ENCODE data around the gene ICAM2. TPM values are rescaled to one million over a fixed set of nuclear protein-coding genes. Genes with fewer than 3 reads are reported as not detected.

The ICAM2 gene
- total and polyA plus RNA-seq, 2 donors from 2014 or later: 38.8 to 55.8 TPM

GRCh38 chr17:64006361-64007088, 13.9 kb downstream of the ICAM2 start:
- peak overlapping the region in 1 of 3 donors; percentile 12 for H3K9ac ChIP-seq (ENCODE audit: low read length in 3 of 3)
- peak in 2 of 5 donors; percentile 65 to 93 for DNase-seq
- no peaks in the 10 kb centered on the region for H3K9me3 ChIP-seq (ENCODE audit: control insufficient read depth in 2 of 3, insufficient read depth in 1 of 3, low read length in 3 of 3)
- peak overlapping the region in 1 of 2 donors; percentile 26 for H3K27ac ChIP-seq (ENCODE audit: low read depth in 2 of 2, low read length in 2 of 2)
- peaks cover 0 to 15% (median 3%) of the 10 kb centered on the region in 3 donors for H3K4me1 ChIP-seq (ENCODE audit: control insufficient read depth in 2 of 3, insufficient read depth in 2 of 3, low read depth in 1 of 3, low read length in 3 of 3)
- H3K4me3 ChIP-seq (ENCODE audit: low read length in 3 of 3): peak overlapping the region in 2 of 3 donors; percentile 12 to 41
- no peaks in the 10 kb centered on the region for H3K27me3 ChIP-seq (ENCODE audit: control insufficient read depth, insufficient read depth, low read length)
- intact Hi-C loops (cut with DNase I): no loop called here
- no peak for TF ChIP-seq CTCF (IDR thresholded peaks at IDR 0.05; ENCODE audit: borderline replicate concordance, extremely low read depth, insufficient read depth)
- H3K36me3 ChIP-seq (ENCODE audit: control insufficient read depth in 2 of 3, insufficient read depth in 3 of 3, low read length in 3 of 3): no peaks in the 10 kb centered on the region
- no peak for FAIRE-seq

GRCh38 chr17:64005734-64006167, 14.7 kb downstream of the ICAM2 start:
- DNase-seq (peak in 2 of 5 donors; percentile 48 to 80), FAIRE-seq (no peak)
- Histone ChIP-seq H3K9ac (ENCODE audit: low read length in 3 of 3) (peak overlapping the region in 2 of 3 donors; percentile 10 to 12), H3K27me3 (ENCODE audit: control insufficient read depth, insufficient read depth, low read length) (no peaks in the 10 kb centered on the region), H3K4me3 (ENCODE audit: low read length in 3 of 3) (peak overlapping the region in 1 of 3 donors; percentile 29), H3K27ac (ENCODE audit: low read depth in 2 of 2, low read length in 2 of 2) (peak overlapping the region in 1 of 2 donors; percentile 59), H3K9me3 (ENCODE audit: control insufficient read depth in 2 of 3, insufficient read depth in 1 of 3, low read length in 3 of 3) (no peaks in the 10 kb centered on the region), H3K4me1 (ENCODE audit: control insufficient read depth in 2 of 3, insufficient read depth in 2 of 3, low read depth in 1 of 3, low read length in 3 of 3) (peaks cover 0 to 15% (median 3%) of the 10 kb centered on the region in 3 donors), H3K36me3 (ENCODE audit: control insufficient read depth in 2 of 3, insufficient read depth in 3 of 3, low read length in 3 of 3) (no peaks in the 10 kb centered on the region)
- TF ChIP-seq CTCF (IDR thresholded peaks at IDR 0.05; ENCODE audit: borderline replicate concordance, extremely low read depth, insufficient read depth): no peak
- intact Hi-C loops (cut with DNase I): no loop called here

- H3K4me3 ChIP-seq (ENCODE audit: low read length in 3 of 3): peak overlapping the region in 1 of 3 donors; percentile 29
- no peak for DNase-seq
- H3K9me3 ChIP-seq (ENCODE audit: control insufficient read depth in 2 of 3, insufficient read depth in 1 of 3, low read length in 3 of 3): no peaks in the 10 kb centered on the region
- no peak overlapping the region for H3K27ac ChIP-seq (ENCODE audit: low read depth in 2 of 2, low read length in 2 of 2)
- H3K9ac ChIP-seq (ENCODE audit: low read length in 3 of 3): no peak overlapping the region
- intact Hi-C loops (cut with DNase I): no loop called here
- TF ChIP-seq CTCF (IDR thresholded peaks at IDR 0.05; ENCODE audit: borderline replicate concordance, extremely low read depth, insufficient read depth): no peak
- H3K4me1 ChIP-seq (ENCODE audit: control insufficient read depth in 2 of 3, insufficient read depth in 2 of 3, low read depth in 1 of 3, low read length in 3 of 3): peaks cover 0 to 15% (median 3%) of the 10 kb centered on the region in 3 donors
- H3K36me3 ChIP-seq (ENCODE audit: control insufficient read depth in 2 of 3, insufficient read depth in 3 of 3, low read length in 3 of 3): no peaks in the 10 kb centered on the region
- no peaks in the 10 kb centered on the region for H3K27me3 ChIP-seq (ENCODE audit: control insufficient read depth, insufficient read depth, low read length)
- no peak for FAIRE-seq
These were observed 15.3 kb downstream of the ICAM2 start for GRCh38 chr17:64004903-64005733.

Data from kidney (tissue), 14 donors.